Activated T-helper 1 cell treated with anti-CD3 and anti-CD28 coated beads, Interleukin-12 subunit alpha, Interleukin-12 subunit beta, Interleukin-2, Interleukin-4 antibody, amounts not matched to agents 30 ng/mL and 10 ng/mL and 1 ng/mL, durations not matched to agents 14 hours and 24 hours and 36 hours (primary cell): ENCODE data around the gene PDCD11. TPM values are rescaled to one million over a fixed set of nuclear protein-coding genes. Genes with fewer than 3 reads are reported as not detected.
"Not testable (repeated sequence)": the region's sequence is repeated elsewhere in the genome, so short reads cannot be mapped to it uniquely, and the experiment has no call there.

ENCODE experiments used
- DNase-seq: peaks from one replicate; pipeline ENCODE4 v3.0.0; 2021; ENCODE audit warnings: low spot score
- H3K27ac Mint-ChIP-seq: one replicate; pipeline ENCODE4 v1.8.0; 2021; ENCODE audit warnings: mild to moderate bottlenecking, mixed read lengths
- H3K27me3 Mint-ChIP-seq: one replicate; pipeline ENCODE4 v1.8.0; 2022; ENCODE audit warnings: mild to moderate bottlenecking, moderate library complexity, mixed read lengths; ENCODE audit not compliant: insufficient read depth
- H3K36me3 Mint-ChIP-seq: one replicate; pipeline ENCODE4 v1.8.0; 2021; ENCODE audit warnings: low read depth, mixed read lengths
- H3K4me1 Mint-ChIP-seq: one replicate; pipeline ENCODE4 v1.8.0; 2021; ENCODE audit warnings: low read depth, mixed read lengths
- H3K4me3 Mint-ChIP-seq: one replicate; pipeline ENCODE4 v1.8.0; 2021; ENCODE audit warnings: mild to moderate bottlenecking, moderate library complexity, mixed read lengths
- H3K9me3 Mint-ChIP-seq: one replicate; pipeline ENCODE4 v1.8.0; 2021; ENCODE audit warnings: mixed read lengths
- intact Hi-C: fragments of 100-400 bp; cut with micrococcal nuclease; formaldehyde crosslinking; loops from one replicate; pipeline ENCODE4 v1.15.1; 2024
- total RNA-seq: library from RNA; stranded (reverse); gene quantifications from 2 replicates; pipeline ENCODE4 v1.2.3, GENCODE V29; 2022

PDCD11 gene
- total RNA-seq, 1 donor from 2014 or later = 99.0 TPM

- intact Hi-C loops = loop anchor here (5.0 kb wide), 1 partner anchor 106 kb away; the partner anchor contains the start of gene TAF5
- no peak for DNase-seq
- Mint-ChIP-seq H3K27me3 (no peaks in the 10 kb centered on the region), H3K9me3 (no peaks in the 10 kb centered on the region), H3K27ac (no peak overlapping the region), H3K4me1 (peaks cover 61% of the 10 kb centered on the region), H3K4me3 (no peak overlapping the region), H3K36me3 (peaks cover 2% of the 10 kb centered on the region)
Measured at GRCh38 chr10:103473261-103473671, 76.8 kb downstream of the PDCD11 start.

- H3K27me3 Mint-ChIP-seq = no peaks in the 10 kb centered on the region
- peak overlapping the region; percentile 45 for H3K27ac Mint-ChIP-seq
- H3K4me1 Mint-ChIP-seq = peaks cover 61% of the 10 kb centered on the region
- intact Hi-C loops = loop anchor here (5.0 kb wide), 1 partner anchor 107 kb away; the partner anchor contains the start of gene TAF5
- H3K4me3 Mint-ChIP-seq = no peak overlapping the region
- DNase-seq = no peak
- H3K36me3 Mint-ChIP-seq = peaks cover 2% of the 10 kb centered on the region
- no peaks in the 10 kb centered on the region for H3K9me3 Mint-ChIP-seq
Measured at GRCh38 chr10:103474077-103474476, 77.7 kb downstream of the PDCD11 start.

DNA sequence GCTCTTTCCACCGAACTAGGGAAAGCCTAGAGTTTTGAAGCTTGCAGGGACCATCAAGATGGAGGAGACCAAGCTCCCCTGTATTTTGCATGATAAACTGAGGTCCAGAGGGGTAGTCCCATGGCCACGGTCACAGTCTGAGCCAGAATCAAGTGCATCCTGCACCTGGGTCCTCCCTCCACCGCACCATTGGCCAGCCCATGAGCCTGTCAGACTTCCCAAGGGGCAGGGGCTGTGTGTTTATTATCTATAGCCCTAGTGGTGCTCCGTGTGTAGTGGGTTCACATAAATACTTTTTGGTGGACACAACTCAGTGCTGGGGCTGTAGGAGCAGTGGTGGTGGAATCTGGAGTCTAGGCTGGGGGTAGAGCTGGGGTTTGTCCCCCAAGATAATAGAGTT, 79.0 kb downstream of the PDCD11 start:
- no peak for DNase-seq
- no peaks in the 10 kb centered on the region for H3K9me3 Mint-ChIP-seq
- intact Hi-C loops = no loop called here
- H3K36me3 Mint-ChIP-seq = no peaks in the 10 kb centered on the region
- no peak overlapping the region for H3K27ac Mint-ChIP-seq
- no peaks in the 10 kb centered on the region for H3K27me3 Mint-ChIP-seq
- peaks cover 53% of the 10 kb centered on the region for H3K4me1 Mint-ChIP-seq
- H3K4me3 Mint-ChIP-seq = no peak overlapping the region

- intact Hi-C loops = no loop called here
- peaks cover 2% of the 10 kb centered on the region for H3K27me3 Mint-ChIP-seq
- H3K27ac Mint-ChIP-seq = no peak overlapping the region
- no peak for DNase-seq
- no peaks in the 10 kb centered on the region for H3K9me3 Mint-ChIP-seq
- peaks cover 45% of the 10 kb centered on the region for H3K4me1 Mint-ChIP-seq
- H3K4me3 Mint-ChIP-seq = no peak overlapping the region
- H3K36me3 Mint-ChIP-seq = no peaks in the 10 kb centered on the region
Measured at GRCh38 chr10:103476046-103476768, 79.8 kb downstream of the PDCD11 start.

- Mint-ChIP-seq H3K27me3 (peaks cover 2% of the 10 kb centered on the region), H3K36me3 (no peaks in the 10 kb centered on the region), H3K4me1 (peaks cover 38% of the 10 kb centered on the region), H3K9me3 (no peaks in the 10 kb centered on the region), H3K27ac (no peak overlapping the region), H3K4me3 (no peak overlapping the region)
- intact Hi-C loops = no loop called here
- no peak for DNase-seq
Measured at GRCh38 chr10:103478671-103479070, 82.2 kb downstream of the PDCD11 start.

- no peak within 1 kb of the TSS for H3K4me3 Mint-ChIP-seq
- DNase-seq = no peak
- intact Hi-C loops = no loop called here
- peaks cover 35% of the 10 kb centered on the region for H3K4me1 Mint-ChIP-seq
- no peaks in the 10 kb centered on the region for H3K9me3 Mint-ChIP-seq
- no peak within 1 kb of the TSS for H3K27ac Mint-ChIP-seq
- H3K27me3 Mint-ChIP-seq = peaks cover 2% of the 10 kb centered on the region
- no peaks in the 10 kb centered on the region for H3K36me3 Mint-ChIP-seq
Measured at GRCh38 chr10:103479135-103479534, 82.7 kb downstream of the PDCD11 start, which contains the start of gene CALHM3. Gene CALHM3, minus strand, starts transcription at chr10:103479240. Its CDS starts 208 bp downstream, at chr10:103479032.

GRCh38 chr10:103480521-103480920, 84.1 kb downstream of the PDCD11 start:
- Mint-ChIP-seq H3K27me3 (peaks cover 3% of the 10 kb centered on the region), H3K4me3 (no peak overlapping the region), H3K9me3 (no peaks in the 10 kb centered on the region), H3K36me3 (no peaks in the 10 kb centered on the region), H3K4me1 (peaks cover 25% of the 10 kb centered on the region), H3K27ac (no peak overlapping the region)
- intact Hi-C loops = no loop called here
- DNase-seq = no peak

GRCh38 chr10:103481974-103482531, 85.6 kb downstream of the PDCD11 start:
- intact Hi-C loops = loop anchor here (1.0 to 2.0 kb wide), 2 partner anchors 11 to 647 kb away; no protein-coding TSS in a partner anchor
- no peaks in the 10 kb centered on the region for H3K9me3 Mint-ChIP-seq
- H3K4me1 Mint-ChIP-seq = peaks cover 19% of the 10 kb centered on the region
- no peak overlapping the region for H3K4me3 Mint-ChIP-seq
- H3K27ac Mint-ChIP-seq = no peak overlapping the region
- peak; percentile 41 for DNase-seq
- H3K27me3 Mint-ChIP-seq = peaks cover 6% of the 10 kb centered on the region
- H3K36me3 Mint-ChIP-seq = no peaks in the 10 kb centered on the region

GRCh38 chr10:103486635-103487409, 90.4 kb downstream of the PDCD11 start:
- intact Hi-C loops, H3K4me3 Mint-ChIP-seq, H3K36me3 Mint-ChIP-seq, H3K27ac Mint-ChIP-seq, H3K9me3 Mint-ChIP-seq, DNase-seq: not testable (repeated sequence)
- Mint-ChIP-seq H3K27me3 (peaks cover 14% of the 10 kb centered on the region), H3K4me1 (peaks cover 27% of the 10 kb centered on the region)

DNA sequence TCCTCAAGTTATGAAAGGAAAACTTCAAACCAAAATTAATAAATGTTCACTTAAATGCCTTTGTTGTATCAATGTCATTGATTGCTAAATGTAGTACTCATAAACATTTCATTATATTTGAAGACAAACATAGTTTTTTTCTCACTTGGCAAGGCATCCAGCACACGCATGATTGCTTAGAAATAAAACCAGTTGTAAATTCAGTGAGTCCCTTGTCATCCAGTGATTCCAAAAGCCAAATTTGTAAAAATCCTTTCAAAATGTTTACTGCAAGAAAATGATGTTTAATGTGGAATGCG, 90.9 kb downstream of the PDCD11 start:
- H3K4me1 Mint-ChIP-seq = peaks cover 28% of the 10 kb centered on the region
- H3K4me3 Mint-ChIP-seq = no peak overlapping the region
- DNase-seq = no peak
- H3K27me3 Mint-ChIP-seq = peaks cover 19% of the 10 kb centered on the region
- H3K36me3 Mint-ChIP-seq = no peaks in the 10 kb centered on the region
- no peaks in the 10 kb centered on the region for H3K9me3 Mint-ChIP-seq
- intact Hi-C loops = no loop called here
- H3K27ac Mint-ChIP-seq = no peak overlapping the region

- peak overlapping the region; percentile 42 for H3K27ac Mint-ChIP-seq
- H3K4me1 Mint-ChIP-seq = peaks cover 34% of the 10 kb centered on the region
- intact Hi-C loops = loop anchor here (1.0 to 10.0 kb wide), 3 partner anchors 13 to 576 kb away; partner anchors contain the start of gene CNNM2
- DNase-seq = no peak
- no peak overlapping the region for H3K4me3 Mint-ChIP-seq
- peaks cover 42% of the 10 kb centered on the region for H3K27me3 Mint-ChIP-seq
- H3K36me3 Mint-ChIP-seq = no peaks in the 10 kb centered on the region
- no peaks in the 10 kb centered on the region for H3K9me3 Mint-ChIP-seq
Measured at GRCh38 chr10:103490986-103491314, 94.5 kb downstream of the PDCD11 start.

DNA sequence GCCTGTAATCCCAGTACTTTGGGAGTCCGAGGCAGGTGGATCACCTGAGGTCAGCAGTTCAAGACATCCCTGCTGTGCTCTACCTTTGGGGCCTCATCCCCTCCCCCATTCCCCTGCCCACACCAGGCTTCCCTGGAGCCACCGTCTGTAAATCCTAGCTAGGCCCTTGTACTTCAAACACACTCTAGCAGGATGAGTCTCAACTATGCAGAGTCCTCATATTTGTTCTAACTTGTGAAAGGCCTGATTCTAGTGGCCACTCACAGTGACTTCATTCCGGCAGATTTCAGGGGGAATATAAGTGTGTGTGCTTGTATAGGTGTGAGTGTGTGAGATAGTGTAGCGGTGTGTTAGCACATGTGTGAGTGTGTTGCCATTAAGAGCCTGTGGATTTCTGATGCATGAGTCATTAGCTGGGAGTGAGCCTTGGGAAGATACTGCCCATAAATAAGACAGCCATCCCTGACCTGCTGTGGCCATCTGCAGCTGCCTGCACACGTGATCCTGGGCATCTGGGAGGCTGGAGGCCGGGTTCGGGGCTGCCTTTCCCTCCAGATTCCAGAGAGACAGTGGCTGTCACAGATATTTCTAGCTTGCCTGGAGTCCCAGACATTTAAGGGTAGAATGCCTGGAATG, 95.4 kb downstream of the PDCD11 start:
- Mint-ChIP-seq H3K4me1 (peaks cover 33% of the 10 kb centered on the region), H3K4me3 (peak overlapping the region; percentile 51), H3K9me3 (no peaks in the 10 kb centered on the region), H3K36me3 (no peaks in the 10 kb centered on the region), H3K27ac (peak overlapping the region; percentile 42), H3K27me3 (peaks cover 43% of the 10 kb centered on the region)
- intact Hi-C loops = loop anchor here (5.0 to 10.0 kb wide), 2 partner anchors 205 to 577 kb away; partner anchors contain the start of gene CNNM2
- DNase-seq = no peak
